Tibial nerve (tissue), 4 donors: ENCODE data around the gene CYTH2. TPM values are rescaled to one million over a fixed set of nuclear protein-coding genes. Genes with fewer than 3 reads are reported as not detected.

Source experiments
- DNase-seq, 2 donors: peaks; one replicate each; pipeline ENCODE4 v3.0.0-alpha.2; 2019; ENCODE audit warnings: low spot score in 2 of 2
- H3K27ac ChIP-seq, 4 donors: fragments of 200-600 bp; sonication (generic) in 3 of 4; one replicate each; pipeline ENCODE4 v1.5.1; 2017 to 2019; ENCODE audit warnings: mild to moderate bottlenecking in 1 of 4
- H3K27me3 ChIP-seq, 2 donors: fragments of 200-600 bp; sonication (generic) in 1 of 2; one replicate each; pipeline versions ENCODE4 v1.5.1 to v1.6.0; 2017 to 2019
- H3K36me3 ChIP-seq, 3 donors: fragments of 200-600 bp; sonication (generic); one replicate each; pipeline ENCODE4 v1.5.1; 2018 to 2019
- H3K4me1 ChIP-seq, 4 donors: fragments of 200-600 bp; sonication (generic) in 3 of 4; one replicate each; pipeline ENCODE4 v1.5.1; 2017 to 2019
- H3K4me3 ChIP-seq, 4 donors: fragments of 200-600 bp; sonication (generic) in 3 of 4; one replicate each; pipeline ENCODE4 v1.5.1; 2017 to 2019; ENCODE audit warnings: mild to moderate bottlenecking in 1 of 4, moderate library complexity in 1 of 4
- H3K9me3 ChIP-seq, 4 donors: fragments of 200-600 bp; sonication (generic) in 3 of 4; one replicate each; pipeline ENCODE4 v1.5.1; 2017 to 2019
- EP300 ChIP-seq, 2 donors: sonication (generic); formaldehyde crosslinking; IDR thresholded peaks; one replicate each; pipeline ENCODE4 v1.6.1; 2017; ENCODE audit warnings: antibody characterized with exemption in 2 of 2, mild to moderate bottlenecking in 1 of 2
- POLR2A ChIP-seq, 2 donors: fragments of 450-650 bp; IDR thresholded peaks; one replicate each; pipeline ENCODE4 v1.6.1; 2017; ENCODE audit warnings: antibody characterized with exemption in 2 of 2, mild to moderate bottlenecking in 2 of 2, moderate library complexity in 2 of 2
- WGBS, 2 donors: methylation state at CpG; one replicate each; pipeline ENCODE4 v1.1.5; 2018; 5-methylcytosine and 5-hydroxymethylcytosine counted together
- total RNA-seq, 4 donors: library from RNA; depleted of rRNA; stranded (reverse); fragments of >200 nt; gene quantifications; one replicate each; pipeline ENCODE4 v1.1.0, GENCODE V29; 2016
- TF ChIP-seq, protein P1 (sequence below), 5 experiments: fragments of 200-600 bp in 3 of 5; fragments of 450-650 bp in 2 of 5; sonication (generic) in 3 of 5; IDR thresholded peaks; one replicate each; pipeline ENCODE4 v1.5.1; 2016 to 2019; ENCODE audit warnings: antibody characterized with exemption in 5 of 5, mild to moderate bottlenecking in 3 of 5, moderate library complexity in 2 of 5

The CYTH2 gene
- total RNA-seq, 4 donors from 2014 or later, result 56.7 to 114 (median 65.1) TPM

- Histone ChIP-seq H3K4me1 (peaks cover 0 to 48% (median 21%) of the 10 kb centered on the region in 4 donors), H3K36me3 (no peaks in the 10 kb centered on the region), H3K9me3 (no peaks in the 10 kb centered on the region), H3K27ac (peak overlapping the region in 3 of 4 donors; percentile 45 to 84 (median 60)), H3K27me3 (peaks cover 0 to 54% of the 10 kb centered on the region in 2 donors), H3K4me3 (peak overlapping the region; percentile 37 to 60 (median 39))
- no peak for DNase-seq
- TF ChIP-seq POLR2A (IDR thresholded peaks at IDR 0.05) (no peak), EP300 (IDR thresholded peaks at IDR 0.05) (no peak)
- TF ChIP-seq, protein P1, sequence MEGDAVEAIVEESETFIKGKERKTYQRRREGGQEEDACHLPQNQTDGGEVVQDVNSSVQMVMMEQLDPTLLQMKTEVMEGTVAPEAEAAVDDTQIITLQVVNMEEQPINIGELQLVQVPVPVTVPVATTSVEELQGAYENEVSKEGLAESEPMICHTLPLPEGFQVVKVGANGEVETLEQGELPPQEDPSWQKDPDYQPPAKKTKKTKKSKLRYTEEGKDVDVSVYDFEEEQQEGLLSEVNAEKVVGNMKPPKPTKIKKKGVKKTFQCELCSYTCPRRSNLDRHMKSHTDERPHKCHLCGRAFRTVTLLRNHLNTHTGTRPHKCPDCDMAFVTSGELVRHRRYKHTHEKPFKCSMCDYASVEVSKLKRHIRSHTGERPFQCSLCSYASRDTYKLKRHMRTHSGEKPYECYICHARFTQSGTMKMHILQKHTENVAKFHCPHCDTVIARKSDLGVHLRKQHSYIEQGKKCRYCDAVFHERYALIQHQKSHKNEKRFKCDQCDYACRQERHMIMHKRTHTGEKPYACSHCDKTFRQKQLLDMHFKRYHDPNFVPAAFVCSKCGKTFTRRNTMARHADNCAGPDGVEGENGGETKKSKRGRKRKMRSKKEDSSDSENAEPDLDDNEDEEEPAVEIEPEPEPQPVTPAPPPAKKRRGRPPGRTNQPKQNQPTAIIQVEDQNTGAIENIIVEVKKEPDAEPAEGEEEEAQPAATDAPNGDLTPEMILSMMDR (IDR thresholded peaks at IDR 0.05), result no peak
- 6 to 12% methylated on average over 10 to 57 of the region's 70 CpGs for WGBS, 2 donors
These were observed 24.7 kb downstream of the CYTH2 start for GRCh38 chr19:48493718-48494401.

- Histone ChIP-seq H3K36me3 (no peaks in the 10 kb centered on the region), H3K4me3 (no peak overlapping the region), H3K4me1 (peaks cover 0 to 43% (median 21%) of the 10 kb centered on the region in 4 donors), H3K27me3 (peaks cover 0 to 64% of the 10 kb centered on the region in 2 donors), H3K9me3 (no peaks in the 10 kb centered on the region), H3K27ac (no peak overlapping the region)
- TF ChIP-seq, protein P1 (IDR thresholded peaks at IDR 0.05), result no peak
- no peak for TF ChIP-seq EP300 (IDR thresholded peaks at IDR 0.05)
- no peak for TF ChIP-seq POLR2A (IDR thresholded peaks at IDR 0.05)
- DNase-seq, result no peak
- 66 to 71% methylated on average over 6 of the region's 6 CpGs for WGBS, 2 donors
These were observed 26.2 kb downstream of the CYTH2 start for GRCh38 chr19:48495396-48495795.

GRCh38 chr19:48496959-48497727, 28.0 kb downstream of the CYTH2 start:
- Histone ChIP-seq H3K9me3 (no peaks in the 10 kb centered on the region), H3K4me3 (no peak overlapping the region), H3K27ac (no peak overlapping the region), H3K36me3 (no peaks in the 10 kb centered on the region), H3K27me3 (peaks cover 0 to 64% of the 10 kb centered on the region in 2 donors), H3K4me1 (peaks cover 0 to 39% (median 11%) of the 10 kb centered on the region in 4 donors)
- 45 to 46% methylated on average over 22 to 31 of the region's 45 CpGs for WGBS, 2 donors
- TF ChIP-seq POLR2A (IDR thresholded peaks at IDR 0.05) (no peak), EP300 (IDR thresholded peaks at IDR 0.05) (no peak)
- TF ChIP-seq, protein P1 (IDR thresholded peaks at IDR 0.05), result no peak
- DNase-seq, result no peak

DNA sequence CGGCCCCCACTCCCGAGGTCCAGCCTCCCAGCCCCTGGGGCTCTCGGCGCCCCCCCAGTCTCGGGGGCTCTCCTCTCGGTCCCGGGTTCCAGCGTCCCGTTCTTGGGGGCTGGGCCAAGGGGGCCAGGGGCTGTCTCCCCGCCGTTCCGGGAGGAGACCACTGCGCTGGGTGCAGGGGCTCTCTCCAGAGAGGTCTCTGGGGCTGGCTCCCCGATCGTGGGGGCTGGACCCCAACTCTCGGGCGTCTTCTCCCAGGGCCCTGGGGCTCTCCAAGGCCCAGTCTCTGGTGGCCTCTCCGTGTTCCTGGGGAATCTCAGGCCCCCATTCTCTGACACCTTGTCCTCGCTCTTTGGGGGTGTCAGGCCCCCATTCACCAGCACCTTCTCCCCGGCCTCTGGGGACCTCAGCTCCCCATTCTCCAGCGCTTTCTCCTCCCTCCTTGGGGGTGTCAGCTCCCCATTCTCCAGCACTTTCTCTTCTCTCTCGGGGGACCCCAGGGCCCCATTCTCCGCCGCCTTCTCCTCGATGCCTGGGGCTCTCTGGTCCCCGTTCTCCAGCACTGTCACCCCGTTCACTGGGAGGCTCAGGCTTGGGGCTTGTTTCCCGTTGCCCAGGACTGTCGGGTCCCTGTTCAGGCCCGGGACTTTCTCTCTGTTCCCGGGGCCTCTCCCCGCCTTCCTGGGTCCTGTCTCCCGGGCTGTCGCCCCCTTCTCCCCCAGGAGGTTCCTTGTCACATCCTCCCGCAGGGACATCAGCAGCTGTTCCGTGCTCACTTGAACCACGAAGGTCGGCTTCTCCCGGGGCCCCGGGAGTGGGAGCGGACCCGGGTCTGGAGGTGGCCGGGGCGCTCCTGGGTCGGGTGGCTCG, 28.8 kb downstream of the CYTH2 start:
- TF ChIP-seq POLR2A (IDR thresholded peaks at IDR 0.05), result no peak
- TF ChIP-seq, protein P1 (IDR thresholded peaks at IDR 0.05), result no peak
- TF ChIP-seq EP300 (IDR thresholded peaks at IDR 0.05), result no peak
- Histone ChIP-seq H3K4me3 (peak overlapping the region in 1 of 4 donors; percentile 12), H3K27me3 (peaks cover 0 to 64% of the 10 kb centered on the region in 2 donors), H3K36me3 (no peaks in the 10 kb centered on the region), H3K4me1 (peaks cover 0 to 36% (median 11%) of the 10 kb centered on the region in 4 donors), H3K27ac (no peak overlapping the region), H3K9me3 (no peaks in the 10 kb centered on the region)
- WGBS, 2 donors, result 42 to 69% methylated on average over 38 to 42 of the region's 46 CpGs
- DNase-seq, result no peak
